Heart left ventricle (tissue), 16 donors: ENCODE measurements around the gene EVA1A. TPM values are rescaled to one million over a fixed set of nuclear protein-coding genes. Genes with fewer than 3 reads are reported as not detected.
A peak's percentile ranks its signal among the peaks of the same experiment; 100 is the strongest.

Experiments
- ATAC-seq, 4 donors: fragments of 200-7000 bp; cut with Tn5 transposase; one replicate each; pipeline ENCODE4 v1.9.1; 2020 to 2022; ENCODE audit warnings: moderate library complexity in 4 of 4, mild to moderate bottlenecking in 3 of 4, moderate number of reproducible peaks in 1 of 4
- DNase-seq, 5 donors: peaks; one replicate each; pipeline ENCODE4 v3.0.0-alpha.2; 2020
- H3K27ac ChIP-seq, 12 donors: fragments of 200-600 bp; sonication (generic) in 4 of 12; one replicate each; pipeline versions ENCODE4 v1.5.0 to v1.8.0; 2016 to 2022; ENCODE audit warnings: mild to moderate bottlenecking in 2 of 12
- H3K27me3 ChIP-seq, 9 donors: fragments of 200-600 bp; sonication (generic) in 2 of 9; one replicate each; pipeline versions ENCODE4 v1.5.1 to v1.8.0; 2016 to 2022; ENCODE audit warnings: mild to moderate bottlenecking in 3 of 9
- H3K36me3 ChIP-seq, 9 donors: fragments of 200-600 bp; sonication (generic) in 2 of 9; one replicate each; pipeline versions ENCODE4 v1.5.0 to v1.8.0; 2018 to 2022; ENCODE audit warnings: mild to moderate bottlenecking in 2 of 9
- H3K4me1 ChIP-seq, 12 donors: fragments of 200-600 bp; sonication (generic) in 4 of 12; one replicate each; pipeline versions ENCODE4 v1.5.0 to v1.8.0; 2016 to 2022; ENCODE audit warnings: mild to moderate bottlenecking in 3 of 12
- H3K4me3 ChIP-seq, 12 donors: fragments of 200-600 bp; sonication (generic) in 4 of 12; one replicate each; pipeline versions ENCODE4 v1.5.0 to v1.8.0; 2017 to 2022; ENCODE audit warnings: mild to moderate bottlenecking in 9 of 12, moderate library complexity in 4 of 12
- H3K9me3 ChIP-seq, 12 donors: fragments of 200-600 bp; sonication (generic) in 4 of 12; one replicate each; pipeline versions ENCODE4 v1.5.0 to v1.8.0; 2016 to 2022; ENCODE audit warnings: mild to moderate bottlenecking in 1 of 12
- CTCF ChIP-seq, 12 donors: fragments of 200-600 bp; sonication (generic) in 4 of 12; IDR thresholded peaks; one replicate each; pipeline versions ENCODE4 v1.5.0 to v1.8.0; 2018 to 2022; ENCODE audit warnings: antibody characterized with exemption in 12 of 12, mild to moderate bottlenecking in 5 of 12
- POLR2A ChIP-seq, 2 donors: fragments of 450-650 bp; IDR thresholded peaks; one replicate each; pipeline ENCODE4 v1.6.1; 2017; ENCODE audit warnings: antibody characterized with exemption in 2 of 2, mild to moderate bottlenecking in 2 of 2, moderate library complexity in 2 of 2
- WGBS, 4 donors: extraction: QIAGEN DNeasy Blood & Tissue Kit in 2 of 4; methylation state at CpG; one replicate each; pipeline versions ENCODE4 v1.1.5 to v1.1.7; 2013 to 2018; 5-methylcytosine and 5-hydroxymethylcytosine counted together
- intact Hi-C, 10 donors: fragments of 100-400 bp; cut with DNase I; formaldehyde crosslinking; loops; one replicate each; pipeline versions ENCODE4 v1.11.1 to v1.14.2; 2022
- polyA plus RNA-seq, 2 donors: library from polyadenylated mRNA; stranded (reverse); fragments of 200-250 nt; gene quantifications; one replicate each; pipeline ENCODE4 v1.2.3, GENCODE V29; 2013
- total RNA-seq, 9 donors: library from RNA; depleted of rRNA in 2 of 9; stranded (reverse); fragments of >200 nt in 2 of 9; fragmentation: NEBNext Ultra II Directional in 3 of 9; extraction: Animal tissue kit (Norgen Biotek cat#: 25700) in 3 of 9; gene quantifications; one replicate each; pipeline versions ENCODE4 v1.1.0 to v1.2.4, GENCODE V29; 2016 to 2023
- donor health status: ischemic (EF 13 %, LVEDD 7.1; RV severe dilation, severe dysfunction).
- donor health status: healthy with polysubstance abuse.
- donor health status: DM: no; HTN: yes; CAD: no.
- donor health status: DM: no; HTN: no; CAD: no.
- donor health status: ischemic (EF 25% LVEDD 6.9; RV normal size, moderate dysfunction).
- donor health status: ischemic (EF 25% LVEDD 5.7; RV mildly dilated, moderate dysfunction).
- donor health status: healthy.
- donor health status: DM: yes; HTN: yes; CAD: no.
- donor health status: ischemic (EF 35%, LVEDD 5.7; RV mildly dilated, moderate dysfunction).
- donor health status: nonischemic (EF 11% LVEDD 7.7; RV severe dilation, severe dysfunction).
- donor health status: DM: yes; HTN: yes; CAD: no.
- donor health status: PGD.
- donor health status: ischemic (EF 29% LVEDD 5.4; RV normal size, mild dysfunction).
- donor health status: nonischemic (EF 23%, LVEDD 6.1; RV moderate dilation, normal function).

The EVA1A gene
- total and polyA plus RNA-seq, 11 donors: 0.19 to 5.0 (median 1.4) TPM; not detected in 1

- Histone ChIP-seq H3K9me3 (peaks cover 0 to 3% (median 0%) of the 10 kb centered on the region in 12 donors), H3K27ac (no peak overlapping the region), H3K4me1 (no peaks in the 10 kb centered on the region), H3K4me3 (no peak overlapping the region), H3K36me3 (no peaks in the 10 kb centered on the region), H3K27me3 (peaks cover 0 to 32% (median 0%) of the 10 kb centered on the region in 9 donors)
- intact Hi-C loops: loop anchor here in 9 of 10 donors (1.0 to 5.0 kb wide), 6 partner anchors 142 to 163 kb away; no protein-coding TSS in a partner anchor
- ATAC-seq: no peak
- TF ChIP-seq CTCF (IDR thresholded peaks at IDR 0.05) (peak in 7 of 12 donors; percentile 16 to 41 (median 34)), POLR2A (IDR thresholded peaks at IDR 0.05) (no peak)
- 56 to 75% (median 60%) methylated on average over 1 of the region's 1 CpG for WGBS, 4 donors
- DNase-seq: no peak
Measured at GRCh38 chr2:75465317-75465984, 95.3 kb downstream of the EVA1A start.

GRCh38 chr2:75464348-75464946 lies 96.3 kb downstream of the EVA1A start:
- ATAC-seq (peak in 1 of 4 donors; percentile 37), DNase-seq (no peak)
- Histone ChIP-seq H3K27me3 (peaks cover 0 to 40% (median 0%) of the 10 kb centered on the region in 9 donors), H3K36me3 (no peaks in the 10 kb centered on the region), H3K4me1 (no peaks in the 10 kb centered on the region), H3K9me3 (peaks cover 0 to 4% (median 0%) of the 10 kb centered on the region in 12 donors), H3K4me3 (no peak overlapping the region), H3K27ac (no peak overlapping the region)
- TF ChIP-seq CTCF (IDR thresholded peaks at IDR 0.05) (peak; percentile 42 to 71 (median 60)), POLR2A (IDR thresholded peaks at IDR 0.05) (no peak)
- WGBS, 4 donors: 22 to 30% (median 27%) methylated on average over 4 of the region's 4 CpGs
- intact Hi-C loops: loop anchor here in 9 of 10 donors (1.0 to 5.0 kb wide), 6 partner anchors 144 to 164 kb away; no protein-coding TSS in a partner anchor

- Histone ChIP-seq H3K4me1 (no peaks in the 10 kb centered on the region), H3K27me3 (peaks cover 0 to 31% (median 0%) of the 10 kb centered on the region in 9 donors), H3K9me3 (peaks cover 0 to 4% (median 0%) of the 10 kb centered on the region in 12 donors), H3K4me3 (no peak overlapping the region), H3K36me3 (no peaks in the 10 kb centered on the region), H3K27ac (no peak overlapping the region)
- TF ChIP-seq CTCF (IDR thresholded peaks at IDR 0.05) (no peak), POLR2A (IDR thresholded peaks at IDR 0.05) (no peak)
- 43 to 49% (median 45%) methylated on average over 4 of the region's 4 CpGs for WGBS, 4 donors
- no peak for DNase-seq
- ATAC-seq: no peak
- intact Hi-C loops: loop anchor here in 3 of 10 donors (5.0 kb wide), 1 partner anchor 165 kb away; no protein-coding TSS in a partner anchor
Measured at GRCh38 chr2:75462721-75463120, 98.0 kb downstream of the EVA1A start.

GRCh38 chr2:75462206-75462605 lies 98.5 kb downstream of the EVA1A start:
- H3K27ac ChIP-seq: no peak overlapping the region
- H3K36me3 ChIP-seq: no peaks in the 10 kb centered on the region
- peaks cover 0 to 27% (median 0%) of the 10 kb centered on the region in 9 donors for H3K27me3 ChIP-seq
- no peak overlapping the region for H3K4me3 ChIP-seq
- WGBS, 4 donors: 17 to 28% (median 21%) methylated on average over 1 of the region's 1 CpG
- H3K4me1 ChIP-seq: no peaks in the 10 kb centered on the region
- DNase-seq (no peak), ATAC-seq (no peak)
- intact Hi-C loops: loop anchor here in 3 of 10 donors (5.0 kb wide), 1 partner anchor 165 kb away; no protein-coding TSS in a partner anchor
- TF ChIP-seq POLR2A (IDR thresholded peaks at IDR 0.05): no peak
- peaks cover 0 to 4% (median 0%) of the 10 kb centered on the region in 12 donors for H3K9me3 ChIP-seq
